Measurements from ENCODE around the gene GFAP.

Gene GFAP

DNA sequence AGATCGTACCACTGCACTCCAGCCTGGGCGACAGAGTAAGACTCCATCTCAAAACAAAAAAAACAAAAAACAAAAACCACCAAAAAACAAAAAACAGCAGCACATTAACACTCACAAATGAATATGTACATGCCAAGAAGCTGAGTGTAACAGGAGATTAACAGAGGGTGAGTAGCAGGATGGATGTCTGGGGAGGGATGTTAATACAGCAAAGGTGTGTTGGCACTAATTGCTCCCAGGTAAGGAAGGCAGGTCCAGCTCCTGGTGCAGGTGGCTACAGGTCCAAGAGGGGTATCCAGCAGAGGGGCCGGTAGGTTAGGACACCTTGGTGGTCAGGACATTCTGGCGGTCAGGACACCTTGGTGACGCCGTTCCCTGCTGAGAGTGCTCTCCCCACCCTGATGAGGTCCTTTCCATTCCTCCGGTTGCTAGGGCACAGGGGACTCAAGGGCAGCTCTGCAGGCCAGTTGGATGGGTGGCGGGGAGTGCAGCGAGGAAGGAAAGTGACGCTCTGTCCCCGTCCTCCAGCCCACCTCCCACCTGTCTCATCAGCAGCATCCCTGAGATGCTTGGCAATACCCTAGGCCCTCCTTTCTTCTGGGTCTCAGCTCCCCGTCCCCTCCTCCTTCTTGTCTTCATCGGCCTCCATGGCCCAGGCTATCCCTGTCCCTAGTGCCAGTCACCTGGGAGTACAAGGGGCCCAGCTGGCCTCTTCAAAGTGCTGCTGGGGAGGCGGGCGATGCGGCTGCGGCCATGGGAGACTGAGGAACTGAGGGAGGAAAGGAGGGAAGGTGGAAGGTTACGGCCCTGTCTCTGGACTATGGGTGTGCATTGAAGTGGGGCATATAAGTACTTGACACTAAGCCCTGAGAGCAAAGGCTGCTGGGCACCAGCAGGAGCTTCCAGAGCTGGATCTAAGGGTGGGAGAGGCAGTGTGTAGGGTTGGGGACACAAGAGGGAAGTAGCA is 10.7 kb upstream of the GFAP start:
- Histone ChIP-seq H3K9me3 (no peaks in the 10 kb centered on the region), H3K36me3 (replicated peaks) (peaks cover 57% of the 10 kb centered on the region)
- in situ Hi-C loops (cut with MboI; ENCODE audit: low sequenced_read_pairs) = no loop called here

DNA sequence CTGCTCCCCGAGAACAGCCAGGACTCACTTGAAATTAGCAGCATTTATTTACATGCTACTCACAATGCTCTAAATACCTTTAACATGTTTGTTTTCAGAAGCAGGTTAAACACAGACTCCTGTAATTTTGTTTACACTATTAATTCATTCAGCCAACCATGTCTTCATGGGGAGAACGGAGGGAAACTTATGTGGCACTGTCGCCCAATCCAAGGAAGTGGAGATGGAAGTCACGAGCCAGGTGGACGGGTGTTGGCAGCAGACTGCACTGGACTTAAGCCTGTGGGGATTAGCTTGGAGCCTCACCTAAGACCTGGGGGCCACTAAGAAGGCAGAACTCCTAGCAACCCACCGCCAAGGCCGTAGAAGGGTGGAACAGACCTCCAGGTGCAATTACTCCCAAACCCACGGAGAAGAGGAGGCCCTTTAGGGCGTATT is 8.8 kb upstream of the GFAP start:
- no peaks in the 10 kb centered on the region for H3K27me3 ChIP-seq (ENCODE audit: low read depth)
- peaks cover 38% of the 10 kb centered on the region for H3K36me3 ChIP-seq (replicated peaks)
- no peaks in the 10 kb centered on the region for H3K9me3 ChIP-seq
- no peak for DNase-seq (ENCODE audit: low spot score in 2 of 2)
- no peak overlapping the region for H3K4me3 ChIP-seq
- H3K4me1 ChIP-seq = no peaks in the 10 kb centered on the region
- in situ Hi-C loops (cut with MboI; ENCODE audit: low sequenced_read_pairs) = no loop called here

More for the DNA sequence above, 10.7 kb upstream of the GFAP start:
- no peaks in the 10 kb centered on the region for H3K27me3 ChIP-seq (ENCODE audit: low read depth)
- H3K4me3 ChIP-seq = no peak overlapping the region
- H3K4me1 ChIP-seq = no peaks in the 10 kb centered on the region
- no peak for DNase-seq (ENCODE audit: low spot score in 2 of 2)

DNA sequence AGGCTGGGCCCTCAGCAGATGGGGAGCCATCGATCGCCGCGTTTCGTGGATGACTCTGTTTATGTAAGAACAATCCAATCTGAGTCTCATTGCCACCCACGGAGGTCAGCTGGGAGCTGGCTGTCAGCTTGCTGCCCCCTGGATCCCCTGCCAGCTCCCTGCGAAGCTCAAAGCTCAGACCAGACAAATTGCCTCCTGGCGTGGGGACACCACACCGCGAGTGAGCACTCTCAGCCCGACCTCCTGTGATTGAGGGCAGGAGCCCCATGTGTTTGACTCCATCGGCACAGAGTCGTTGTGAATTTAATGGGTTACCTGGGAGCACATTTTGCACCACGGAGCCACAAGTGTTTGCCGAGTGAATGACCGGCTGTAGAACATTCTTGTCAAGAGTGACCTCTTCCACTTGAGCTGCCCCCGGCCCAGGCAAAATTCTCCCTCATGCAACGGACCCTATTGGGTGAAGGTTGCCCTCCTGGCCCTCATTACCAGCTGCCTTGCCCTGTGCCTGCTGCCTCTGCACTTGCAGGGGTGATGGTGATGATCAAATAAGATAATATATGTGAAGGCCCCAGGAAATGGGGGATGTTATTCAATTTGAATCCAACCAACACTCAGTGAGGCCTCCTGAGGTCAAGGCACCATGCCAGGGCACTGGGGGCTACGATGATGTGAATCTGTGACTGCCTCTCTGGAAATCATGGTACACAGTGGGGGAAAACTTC is 7.6 kb upstream of the GFAP start:
- Histone ChIP-seq H3K27me3 (ENCODE audit: low read depth) (no peaks in the 10 kb centered on the region), H3K4me1 (no peaks in the 10 kb centered on the region), H3K36me3 (replicated peaks) (peaks cover 26% of the 10 kb centered on the region), H3K9me3 (no peaks in the 10 kb centered on the region), H3K4me3 (no peak overlapping the region)
- in situ Hi-C loops (cut with MboI; ENCODE audit: low sequenced_read_pairs) = no loop called here
- DNase-seq (ENCODE audit: low spot score in 2 of 2) = peak in 1 of 2 experiments; percentile 37

DNA sequence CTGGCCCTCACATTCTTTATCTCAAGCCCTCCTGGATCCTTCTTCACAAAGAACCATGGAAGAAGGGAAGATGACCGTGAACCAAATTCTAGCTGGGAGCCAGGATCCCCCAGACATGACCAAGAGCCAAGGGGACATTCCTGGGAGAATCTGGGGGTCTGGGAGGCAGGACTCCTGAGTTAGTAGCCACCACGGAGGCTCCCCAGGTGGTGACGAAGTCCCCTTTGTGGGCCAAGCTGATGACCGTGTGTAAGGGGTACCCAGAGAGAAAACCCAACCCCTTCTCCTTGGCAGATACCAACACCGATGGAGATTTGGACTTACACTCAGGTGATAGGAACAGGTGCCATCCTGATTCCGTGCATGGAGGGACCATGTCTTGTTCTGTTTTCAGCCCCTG is 6.8 kb upstream of the GFAP start:
- Histone ChIP-seq H3K4me1 (no peaks in the 10 kb centered on the region), H3K9me3 (no peaks in the 10 kb centered on the region), H3K27me3 (ENCODE audit: low read depth) (no peaks in the 10 kb centered on the region), H3K4me3 (no peak overlapping the region), H3K36me3 (replicated peaks) (peaks cover 18% of the 10 kb centered on the region)
- in situ Hi-C loops (cut with MboI; ENCODE audit: low sequenced_read_pairs) = no loop called here
- no peak for DNase-seq (ENCODE audit: low spot score in 2 of 2)

DNA sequence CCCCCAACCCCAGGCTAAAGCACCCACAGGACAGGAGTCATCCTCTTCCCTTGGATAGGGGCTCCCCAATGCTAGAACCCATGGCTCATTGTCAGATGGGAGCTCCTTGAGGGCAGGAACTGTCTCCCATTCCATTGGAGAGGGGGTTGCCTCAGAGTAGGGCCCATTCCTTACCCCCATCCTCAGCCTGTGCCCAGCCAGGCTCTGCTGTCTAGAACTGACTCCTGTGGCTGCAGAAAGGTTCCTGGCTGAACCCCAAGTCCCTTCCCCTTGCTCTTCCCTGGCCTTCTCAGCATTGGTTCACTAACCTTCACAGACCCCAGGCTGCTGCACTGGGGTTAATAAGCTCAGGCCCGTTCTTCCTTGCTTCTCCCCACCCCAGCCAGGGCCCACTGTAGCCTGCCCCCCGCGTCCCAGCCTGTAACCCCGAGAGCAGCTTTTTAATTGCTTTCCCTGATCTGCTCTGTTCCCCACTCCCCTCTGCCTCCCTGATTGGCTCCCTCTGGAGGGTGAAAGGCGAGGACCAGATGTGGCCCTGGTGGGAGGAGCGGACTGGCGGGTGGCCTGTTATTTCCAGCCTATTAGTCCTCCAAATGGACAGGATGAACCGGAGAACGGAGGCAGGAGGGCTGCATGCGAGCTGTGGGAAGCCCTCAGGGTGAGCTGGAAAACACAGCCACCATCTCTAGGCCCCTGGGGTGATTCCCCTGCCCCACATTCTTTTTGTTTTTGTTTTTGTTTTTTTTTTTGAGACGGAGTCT is 6.0 kb upstream of the GFAP start:
- peak; percentile 47 to 51 for DNase-seq (ENCODE audit: low spot score in 2 of 2)
- Histone ChIP-seq H3K36me3 (replicated peaks) (peaks cover 10% of the 10 kb centered on the region), H3K9me3 (no peaks in the 10 kb centered on the region), H3K27me3 (ENCODE audit: low read depth) (no peaks in the 10 kb centered on the region), H3K4me1 (no peaks in the 10 kb centered on the region), H3K4me3 (no peak overlapping the region)
- in situ Hi-C loops (cut with MboI; ENCODE audit: low sequenced_read_pairs) = no loop called here

DNA sequence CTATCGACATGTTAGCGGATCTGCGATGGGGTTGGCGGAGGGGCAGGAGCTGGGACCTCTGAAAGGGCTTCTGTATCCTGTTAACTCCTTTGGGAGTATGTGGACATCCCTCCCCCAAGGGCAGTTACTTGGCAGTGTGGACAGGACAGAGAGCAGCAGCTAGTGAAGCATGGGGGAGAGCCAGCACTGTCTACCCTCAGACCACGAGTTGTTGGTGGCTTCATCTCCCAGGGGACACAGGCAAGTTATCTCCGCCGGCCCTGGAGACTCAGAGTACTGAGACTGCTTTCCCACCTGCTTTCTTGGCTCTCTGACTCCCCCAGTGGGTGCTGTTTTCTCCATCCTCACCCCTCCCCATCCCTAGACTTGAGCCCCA is 5.3 kb upstream of the GFAP start:
- H3K27me3 ChIP-seq (ENCODE audit: low read depth) = no peaks in the 10 kb centered on the region
- in situ Hi-C loops (cut with MboI; ENCODE audit: low sequenced_read_pairs) = no loop called here
- no peaks in the 10 kb centered on the region for H3K9me3 ChIP-seq
- no peaks in the 10 kb centered on the region for H3K4me1 ChIP-seq
- H3K4me3 ChIP-seq = no peak overlapping the region
- peaks cover 3% of the 10 kb centered on the region for H3K36me3 ChIP-seq (replicated peaks)
- no peak for DNase-seq (ENCODE audit: low spot score in 2 of 2)

DNA sequence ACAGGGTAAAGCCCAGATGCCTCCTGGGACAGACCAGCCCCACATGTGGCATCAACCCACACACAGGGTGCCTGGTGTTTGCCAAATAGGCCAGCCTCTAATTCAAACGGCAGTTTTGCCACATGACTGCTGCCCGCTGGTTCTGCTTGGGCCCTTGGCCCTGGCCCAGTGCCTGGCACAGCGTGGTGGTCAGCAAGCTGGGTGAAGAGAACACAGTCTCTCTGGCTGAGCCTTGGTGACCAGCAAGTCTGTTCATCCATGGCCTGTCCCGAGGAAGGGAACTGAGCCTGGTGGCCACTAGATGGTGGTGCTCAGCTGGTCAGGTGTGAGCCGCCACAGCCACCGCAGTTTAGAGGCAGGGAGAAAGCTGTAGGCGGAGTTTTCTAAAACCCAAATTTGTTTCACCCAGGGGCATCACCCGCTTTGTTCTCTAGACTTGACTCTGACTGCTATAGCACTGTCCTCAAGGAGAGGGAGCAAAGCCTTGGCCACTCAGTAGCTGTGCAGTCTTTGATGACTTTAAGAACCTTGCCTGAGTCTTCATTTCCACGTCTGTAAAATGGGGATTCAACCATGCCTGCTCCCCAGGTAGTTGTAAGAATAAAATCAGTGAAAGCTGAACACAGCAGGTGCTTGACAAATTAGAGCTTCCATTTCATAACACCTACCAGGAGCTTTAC is 4.7 kb upstream of the GFAP start:
- Histone ChIP-seq H3K4me3 (no peak overlapping the region), H3K9me3 (no peaks in the 10 kb centered on the region), H3K36me3 (replicated peaks) (peaks cover 3% of the 10 kb centered on the region), H3K27me3 (ENCODE audit: low read depth) (no peaks in the 10 kb centered on the region), H3K4me1 (no peaks in the 10 kb centered on the region)
- peak; percentile 72 to 85 for DNase-seq (ENCODE audit: low spot score in 2 of 2)
- in situ Hi-C loops (cut with MboI; ENCODE audit: low sequenced_read_pairs) = no loop called here

DNA sequence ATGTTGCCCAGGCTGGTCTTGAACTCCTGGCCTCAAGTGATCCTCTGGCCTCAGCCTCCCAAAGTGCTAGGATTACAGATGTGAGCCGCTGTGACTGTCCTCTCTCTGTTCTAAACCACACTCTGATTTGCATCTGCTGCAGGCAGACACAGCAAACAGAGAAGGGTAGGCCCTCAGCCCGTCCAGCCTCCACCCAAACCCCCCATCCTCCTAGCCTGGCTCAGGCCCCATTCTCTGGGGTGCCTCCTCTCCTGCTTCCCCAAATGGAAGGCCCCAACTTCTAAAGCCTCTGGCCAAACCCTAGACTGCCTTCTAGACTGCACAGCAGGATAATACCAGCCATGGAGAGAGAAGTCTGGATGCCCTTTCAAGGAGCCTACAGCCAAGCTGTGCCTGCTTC is 4.1 kb upstream of the GFAP start:
- H3K9me3 ChIP-seq = no peaks in the 10 kb centered on the region
- no peak for DNase-seq (ENCODE audit: low spot score in 2 of 2)
- no peaks in the 10 kb centered on the region for H3K27me3 ChIP-seq (ENCODE audit: low read depth)
- H3K4me1 ChIP-seq = no peaks in the 10 kb centered on the region
- H3K36me3 ChIP-seq (replicated peaks) = no peaks in the 10 kb centered on the region
- in situ Hi-C loops (cut with MboI; ENCODE audit: low sequenced_read_pairs) = no loop called here
- no peak overlapping the region for H3K4me3 ChIP-seq

DNA sequence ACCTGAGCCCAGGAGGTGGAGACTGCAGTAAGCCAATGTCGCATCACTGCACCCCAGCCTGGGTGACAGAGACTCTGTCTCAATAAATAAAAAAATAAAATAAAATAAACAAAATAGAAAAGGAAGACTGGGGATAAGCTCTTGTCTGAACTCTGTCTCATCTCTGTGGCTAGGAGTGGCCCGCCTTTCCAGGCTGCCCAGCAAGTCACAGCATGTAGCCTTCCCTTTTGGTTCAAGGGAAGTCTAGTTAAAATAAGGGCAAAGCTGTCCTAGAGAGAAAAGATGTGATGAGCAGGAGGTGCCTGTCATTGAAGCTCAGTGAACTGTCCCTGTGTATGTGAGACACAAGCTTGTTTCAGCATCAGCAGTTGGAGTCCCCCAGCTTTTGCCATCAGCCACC is 2.7 kb upstream of the GFAP start:
- in situ Hi-C loops (cut with MboI; ENCODE audit: low sequenced_read_pairs) = no loop called here
- Histone ChIP-seq H3K4me3 (no peak overlapping the region), H3K9me3 (no peaks in the 10 kb centered on the region), H3K4me1 (no peaks in the 10 kb centered on the region), H3K36me3 (replicated peaks) (no peaks in the 10 kb centered on the region), H3K27me3 (ENCODE audit: low read depth) (peaks cover 7% of the 10 kb centered on the region)
- no peak for DNase-seq (ENCODE audit: low spot score in 2 of 2)

DNA sequence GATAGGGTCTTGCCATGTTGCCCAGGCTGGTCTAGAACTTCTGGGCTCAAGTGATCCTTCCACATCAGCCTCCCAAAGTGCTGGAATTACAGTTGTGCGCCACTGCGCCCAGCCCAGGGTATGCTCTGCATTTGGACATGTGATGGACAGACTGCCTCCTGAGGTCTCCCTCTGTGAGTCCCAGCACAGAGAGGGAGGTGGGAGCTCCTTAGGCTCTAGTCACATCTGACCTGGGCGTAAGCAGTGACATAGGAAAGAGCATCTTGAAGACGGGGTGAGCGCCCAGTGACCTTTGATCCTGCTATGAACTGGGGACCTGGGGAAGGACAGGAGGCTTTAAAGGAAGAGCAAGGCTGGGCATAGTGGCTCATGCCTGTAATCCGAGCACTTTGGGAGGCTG is 2.2 kb upstream of the GFAP start:
- H3K4me3 ChIP-seq = no peak overlapping the region
- no peaks in the 10 kb centered on the region for H3K9me3 ChIP-seq
- DNase-seq (ENCODE audit: low spot score in 2 of 2) = no peak
- H3K4me1 ChIP-seq = no peaks in the 10 kb centered on the region
- H3K27me3 ChIP-seq (ENCODE audit: low read depth) = peaks cover 10% of the 10 kb centered on the region
- H3K36me3 ChIP-seq (replicated peaks) = no peaks in the 10 kb centered on the region
- in situ Hi-C loops (cut with MboI; ENCODE audit: low sequenced_read_pairs) = no loop called here

DNA sequence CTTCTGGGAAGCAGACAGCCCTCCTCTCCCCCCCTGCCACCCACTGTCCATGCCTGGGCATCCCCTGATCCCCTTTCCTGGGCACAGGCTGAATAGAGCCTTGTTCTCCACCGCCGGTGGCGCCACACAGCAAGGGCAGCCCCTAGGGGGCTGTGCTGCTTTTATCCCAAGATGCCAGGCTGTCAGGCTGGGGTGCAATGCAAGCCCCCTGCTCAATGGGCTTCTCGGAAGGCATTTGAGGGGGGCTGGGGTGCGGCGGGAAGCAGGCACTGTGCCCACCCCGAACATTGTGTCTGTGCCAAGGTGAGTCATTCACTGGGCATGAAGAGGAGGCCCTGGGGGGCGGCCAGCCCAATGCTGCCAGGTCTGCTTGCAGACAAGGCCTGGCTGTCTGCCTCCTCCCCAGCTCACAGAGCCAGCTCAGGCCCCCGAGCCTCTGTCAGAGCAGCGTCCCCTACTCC is 1.5 kb upstream of the GFAP start:
- DNase-seq (ENCODE audit: low spot score in 2 of 2) = no peak
- Histone ChIP-seq H3K36me3 (replicated peaks) (no peaks in the 10 kb centered on the region), H3K4me1 (no peaks in the 10 kb centered on the region), H3K4me3 (no peak overlapping the region), H3K27me3 (ENCODE audit: low read depth) (peaks cover 10% of the 10 kb centered on the region), H3K9me3 (no peaks in the 10 kb centered on the region)
- in situ Hi-C loops (cut with MboI; ENCODE audit: low sequenced_read_pairs) = no loop called here

DNA sequence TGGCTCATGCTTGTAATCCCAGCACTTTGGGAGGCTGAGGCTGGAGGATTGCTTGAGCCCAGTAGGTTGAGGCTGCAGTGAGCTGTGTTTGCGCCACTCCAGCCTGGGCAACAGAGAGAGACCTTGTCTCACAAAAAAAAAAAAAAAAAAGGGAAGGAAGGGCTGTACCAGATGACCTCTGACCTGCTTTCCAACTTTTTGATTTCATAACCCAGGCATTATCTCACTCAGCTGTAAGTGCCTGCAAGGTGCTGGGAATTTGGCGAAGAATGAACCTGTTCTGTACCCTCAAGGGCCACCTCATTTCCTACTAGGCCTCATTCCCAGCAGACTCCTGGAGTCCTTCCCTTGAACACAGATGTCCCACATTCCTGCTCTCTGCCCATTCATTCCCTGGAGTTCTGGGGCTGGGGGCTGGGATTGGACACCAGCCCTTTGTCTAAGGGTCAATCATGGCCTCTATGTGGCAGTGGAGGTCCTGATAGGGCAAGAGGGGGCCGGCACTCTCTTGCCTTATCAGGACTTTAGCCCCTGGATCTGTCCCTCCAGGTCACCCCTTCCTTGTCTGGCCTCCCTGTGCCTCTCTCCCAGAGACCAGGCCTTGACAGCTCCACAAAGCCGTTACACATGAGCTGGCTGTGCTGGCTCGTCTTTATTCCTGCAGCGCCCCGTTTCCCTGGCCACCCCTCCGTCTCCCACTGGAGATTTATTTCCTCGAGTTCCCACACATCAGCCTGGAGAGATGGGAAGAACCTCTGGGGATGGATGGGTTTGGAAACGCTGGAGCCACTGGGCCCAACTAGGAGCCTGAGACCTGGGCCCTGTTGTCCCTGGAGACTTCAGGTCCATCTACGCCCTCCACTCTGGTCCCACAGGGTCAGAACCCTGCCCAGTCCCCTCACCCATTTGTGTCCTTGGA is 821 bp upstream of the GFAP start:
- peaks cover 10% of the 10 kb centered on the region for H3K27me3 ChIP-seq (ENCODE audit: low read depth)
- no peaks in the 10 kb centered on the region for H3K4me1 ChIP-seq
- H3K4me3 ChIP-seq = no peak overlapping the region
- H3K9me3 ChIP-seq = no peaks in the 10 kb centered on the region
- no peaks in the 10 kb centered on the region for H3K36me3 ChIP-seq (replicated peaks)
- no peak for DNase-seq (ENCODE audit: low spot score in 2 of 2)
- in situ Hi-C loops (cut with MboI; ENCODE audit: low sequenced_read_pairs) = no loop called here
